HepG2 (cell line): ENCODE data around the gene RASL12. TPM values are rescaled to one million over a fixed set of nuclear protein-coding genes. Genes with fewer than 3 reads are reported as not detected.

Source experiments
- ATAC-seq: fragments of 200-7000 bp; cut with Tn5 transposase; 3 replicates; pipeline ENCODE4 v1.9.1; 2020; ENCODE audit warnings: mild to moderate bottlenecking, moderate library complexity
- BruUV-seq: library from RNA; stranded (reverse); fragments of 400-500 nt; replicated peaks from 2 replicates; lab custom pipeline; 2021; lab: Mats Ljungman, UMichigan
- CTCF ChIA-PET: fragments of 300-600 bp; formaldehyde crosslinking; extraction: SDS; loops from one replicate; lab custom pipeline; 2021; ENCODE audit warnings: low total read pairs, inconsistent platforms, low intra/inter-chr PET ratio; lab: Yijun Ruan, JAX
- POLR2A ChIA-PET: fragments of 350-600 bp; sonication (Branson Sonifier 250); formaldehyde crosslinking; loops from one replicate; lab custom pipeline; 2020; ENCODE audit warnings: antibody characterized with exemption, inconsistent platforms; lab: Yijun Ruan, JAX
- DNase-seq: peaks from one replicate; pipeline ENCODE4 v3.0.0-alpha.2; 2015; ENCODE audit warnings: low spot score
- FAIRE-seq: peaks from 3 replicates; lab custom pipeline; 2011; peaks lifted over from hg19 to GRCh38; lab: Jason Lieb, UNC
- H2AFZ ChIP-seq: one replicate; pipeline ENCODE4 v1.6.1; 2011; ENCODE audit warnings: low read length, inconsistent platforms
- H3K27ac ChIP-seq: fragments of 300-600 bp; 3 replicates; pipeline ENCODE4 v1.8.0; 2011; ENCODE audit warnings: mixed run types, mild to moderate bottlenecking, mixed read lengths, low read length, inconsistent platforms; ENCODE audit not compliant: insufficient read depth; ENCODE audit errors: extremely low read length
- H3K27me3 ChIP-seq, 2 experiments: fragments of 200-600 bp in 1 of 2; 2 replicates in 1 of 2; 3 replicates in 1 of 2; pipeline versions ENCODE4 v1.6.0 to v1.8.0; 2011; ENCODE audit warnings: low read length in 2 of 2, mild to moderate bottlenecking in 2 of 2, moderate library complexity in 2 of 2, inconsistent platforms in 1 of 2; ENCODE audit not compliant: insufficient read depth in 2 of 2, control insufficient read depth in 1 of 2
- H3K36me3 ChIP-seq, 2 experiments: fragments of 200-600 bp in 1 of 2; replicated peaks in 1 of 2; 2 replicates in 1 of 2; 3 replicates in 1 of 2; pipeline versions ENCODE4 v1.5.1 to v1.8.0; 2011; ENCODE audit warnings: low read length in 2 of 2, inconsistent platforms in 1 of 2; ENCODE audit not compliant: insufficient read depth in 2 of 2, control insufficient read depth in 1 of 2
- H3K4me1 ChIP-seq: 2 replicates; pipeline ENCODE4 v1.5.1; 2012; ENCODE audit warnings: low read length, inconsistent platforms; ENCODE audit not compliant: insufficient read depth
- H3K4me2 ChIP-seq: 2 replicates; pipeline ENCODE4 v1.6.0; 2011; ENCODE audit warnings: low read depth, low read length, inconsistent platforms
- H3K4me3 ChIP-seq, 3 experiments: fragments of 200-600 bp in 1 of 3; sonication (generic), shearing (Covaris generic) in 1 of 3; replicated peaks in 1 of 3; 2 replicates each; pipeline ENCODE4 v1.5.1; 2011 to 2016; ENCODE audit warnings: low read length in 3 of 3, inconsistent platforms in 2 of 3, low read depth in 2 of 3, mild to moderate bottlenecking in 2 of 3, control low read depth in 1 of 3, mixed read lengths in 1 of 3; ENCODE audit not compliant: insufficient read depth in 1 of 3
- H3K79me2 ChIP-seq: one replicate; pipeline ENCODE4 v1.6.1; 2011; ENCODE audit warnings: low read length, inconsistent platforms; ENCODE audit not compliant: insufficient read depth
- H3K9ac ChIP-seq: 2 replicates; pipeline ENCODE4 v1.6.0; 2011; ENCODE audit warnings: mild to moderate bottlenecking, low read depth, low read length, inconsistent platforms; ENCODE audit not compliant: insufficient read depth
- H3K9me3 ChIP-seq: 2 replicates; pipeline ENCODE4 v1.5.1; 2012; ENCODE audit warnings: mild to moderate bottlenecking, low read length
- H4K20me1 ChIP-seq: 2 replicates; pipeline ENCODE4 v1.6.0; 2011; ENCODE audit warnings: inconsistent platforms, mild to moderate bottlenecking, low read length, moderate library complexity; ENCODE audit not compliant: insufficient read depth
- EP300 ChIP-seq, 3 experiments: sonication (generic) in 1 of 3; formaldehyde crosslinking in 1 of 3; IDR thresholded peaks; 2 replicates each; pipeline versions ENCODE4 v1.5.1 to v1.6.1; 2011 to 2020; ENCODE audit warnings: low read depth in 2 of 3, low read length in 2 of 3, borderline replicate concordance in 1 of 3, improper control_type of control experiment in 1 of 3, mild to moderate bottlenecking in 1 of 3, missing genetic modification reagents in 1 of 3, moderate library complexity in 1 of 3
- NONO ChIP-seq, 2 experiments: fragments of 450-650 bp in 1 of 2; sonication (generic) in 1 of 2; formaldehyde crosslinking in 1 of 2; IDR thresholded peaks in 1 of 2; conservative IDR thresholded peaks in 1 of 2; 2 replicates each; pipeline versions ENCODE4 v1.6.1 to v1.8.0; 2017 to 2022; ENCODE audit warnings: mild to moderate bottlenecking in 1 of 2, missing genetic modification reagents in 1 of 2, moderate library complexity in 1 of 2
- STAT6 ChIP-seq: sonication (generic); formaldehyde crosslinking; IDR thresholded peaks from 2 replicates; pipeline ENCODE4 v1.4.0; 2020; ENCODE audit warnings: missing genetic modification reagents, mild to moderate bottlenecking, borderline replicate concordance
- ZBTB21 ChIP-seq: sonication (generic); formaldehyde crosslinking; IDR thresholded peaks from 2 replicates; pipeline ENCODE4 v1.4.0; 2020; ENCODE audit warnings: missing genetic modification reagents
- ZNF782 ChIP-seq: sonication (generic); formaldehyde crosslinking; IDR thresholded peaks from 2 replicates; pipeline ENCODE4 v1.4.0; 2020; ENCODE audit warnings: missing genetic modification reagents, mild to moderate bottlenecking, borderline replicate concordance
- ZSCAN21 ChIP-seq: sonication (generic); formaldehyde crosslinking; IDR thresholded peaks from 2 replicates; pipeline ENCODE4 v1.8.0; 2022; ENCODE audit warnings: mild to moderate bottlenecking, missing genetic modification reagents, moderate library complexity, borderline replicate concordance
- ZSCAN25 ChIP-seq: sonication (generic); formaldehyde crosslinking; IDR thresholded peaks from 2 replicates; pipeline ENCODE4 v1.8.0; 2022; ENCODE audit warnings: mild to moderate bottlenecking, missing genetic modification reagents
- WGBS: methylation state at CpG from one replicate; pipeline ENCODE4 v1.1.6; 2017; ENCODE audit warnings: low lambda C conversion rate; 5-methylcytosine and 5-hydroxymethylcytosine counted together
- in situ Hi-C: cut with HindIII; loops from 2 replicates; pipeline ENCODE4 v1.10.0; 2017; ENCODE audit warnings: low pct_unique_long_range_greater_than_20kb; ENCODE audit not compliant: extremely low pct_ligation_motif_present
- intact Hi-C: fragments of 100-400 bp; cut with micrococcal nuclease; formaldehyde crosslinking; loops from one replicate; pipeline ENCODE4 v1.10.0; 2022; ENCODE audit not compliant: unreplicated experiment
- polyA plus RNA-seq, 8 experiments: library from polyadenylated mRNA; depleted of rRNA in 3 of 8; stranded (reverse) in 7 of 8; unstranded in 1 of 8; fragments of >200 nt; fragmentation: Illumina TruSeq in 4 of 8; extraction: Trizol in 4 of 8; gene quantifications; 2 replicates each; pipeline versions ENCODE4 v1.2.1 to v1.2.3, GENCODE V29; 2011 to 2016; ENCODE audit warnings: low read depth in 4 of 8, missing spikeins in 1 of 8, mixed read lengths in 1 of 8; ENCODE audit not compliant: insufficient read depth in 1 of 8
- total RNA-seq, 5 experiments: library from RNA; depleted of rRNA; stranded (reverse); fragments of >200 nt; fragmentation: Illumina TruSeq; extraction: Trizol; gene quantifications; 2 replicates each; pipeline ENCODE4 v1.2.3, GENCODE V29; 2016; ENCODE audit warnings: low read depth in 1 of 5
- TF ChIP-seq, protein P1 (sequence below): sonication (generic); formaldehyde crosslinking; IDR thresholded peaks from 2 replicates; pipeline ENCODE4 v1.9.0; 2021; ENCODE audit warnings: missing genetic modification reagents, borderline replicate concordance
- TF ChIP-seq, protein P2 (sequence below): sonication (generic); formaldehyde crosslinking; IDR thresholded peaks from 2 replicates; pipeline ENCODE4 v1.8.0; 2022; ENCODE audit warnings: mild to moderate bottlenecking, missing genetic modification reagents, borderline replicate concordance
- TF ChIP-seq, protein P3 (sequence below): sonication (generic); formaldehyde crosslinking; IDR thresholded peaks from 2 replicates; pipeline ENCODE4 v1.4.0; 2020; ENCODE audit warnings: mild to moderate bottlenecking, missing genetic modification reagents

RASL12 gene
- total and polyA plus RNA-seq, 2 of the 13 experiments (the other 11 are each of a cell fraction or from before 2014, with no cell fraction given), result 0.16 to 0.55 TPM

GRCh38 chr15:65115086-65115485 lies 47.3 kb upstream of the RASL12 start, which contains the start of gene UBAP1L (continued):
- TF ChIP-seq, protein P1, sequence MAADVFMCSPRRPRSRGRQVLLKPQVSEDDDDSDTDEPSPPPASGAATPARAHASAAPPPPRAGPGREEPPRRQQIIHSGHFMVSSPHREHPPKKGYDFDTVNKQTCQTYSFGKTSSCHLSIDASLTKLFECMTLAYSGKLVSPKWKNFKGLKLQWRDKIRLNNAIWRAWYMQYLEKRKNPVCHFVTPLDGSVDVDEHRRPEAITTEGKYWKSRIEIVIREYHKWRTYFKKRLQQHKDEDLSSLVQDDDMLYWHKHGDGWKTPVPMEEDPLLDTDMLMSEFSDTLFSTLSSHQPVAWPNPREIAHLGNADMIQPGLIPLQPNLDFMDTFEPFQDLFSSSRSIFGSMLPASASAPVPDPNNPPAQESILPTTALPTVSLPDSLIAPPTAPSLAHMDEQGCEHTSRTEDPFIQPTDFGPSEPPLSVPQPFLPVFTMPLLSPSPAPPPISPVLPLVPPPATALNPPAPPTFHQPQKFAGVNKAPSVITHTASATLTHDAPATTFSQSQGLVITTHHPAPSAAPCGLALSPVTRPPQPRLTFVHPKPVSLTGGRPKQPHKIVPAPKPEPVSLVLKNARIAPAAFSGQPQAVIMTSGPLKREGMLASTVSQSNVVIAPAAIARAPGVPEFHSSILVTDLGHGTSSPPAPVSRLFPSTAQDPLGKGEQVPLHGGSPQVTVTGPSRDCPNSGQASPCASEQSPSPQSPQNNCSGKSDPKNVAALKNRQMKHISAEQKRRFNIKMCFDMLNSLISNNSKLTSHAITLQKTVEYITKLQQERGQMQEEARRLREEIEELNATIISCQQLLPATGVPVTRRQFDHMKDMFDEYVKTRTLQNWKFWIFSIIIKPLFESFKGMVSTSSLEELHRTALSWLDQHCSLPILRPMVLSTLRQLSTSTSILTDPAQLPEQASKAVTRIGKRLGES, result no peak
- TF ChIP-seq ZNF782 (CRISPR knock-in tag), result no peak

GRCh38 chr15:65110676-65111292 lies 43.0 kb upstream of the RASL12 start:
- in situ Hi-C loops (no loop called here), intact Hi-C loops (no loop called here)
- Histone ChIP-seq H3K4me2 (no peak overlapping the region), H3K36me3 (peaks cover 4 to 12% of the 10 kb centered on the region in 2 experiments; a peak in 2 of 5 replicates), H2AFZ (no peak overlapping the region), H3K4me3 (no peak overlapping the region), H3K27me3 (no peaks in the 10 kb centered on the region; a peak in 1 of 5 replicates), H3K79me2 (no peaks in the 10 kb centered on the region)
- no peak for ATAC-seq
- TF ChIP-seq ZSCAN25, result no peak
- no peak for TF ChIP-seq STAT6 (CRISPR knock-in tag)
- TF ChIP-seq, protein P2, sequence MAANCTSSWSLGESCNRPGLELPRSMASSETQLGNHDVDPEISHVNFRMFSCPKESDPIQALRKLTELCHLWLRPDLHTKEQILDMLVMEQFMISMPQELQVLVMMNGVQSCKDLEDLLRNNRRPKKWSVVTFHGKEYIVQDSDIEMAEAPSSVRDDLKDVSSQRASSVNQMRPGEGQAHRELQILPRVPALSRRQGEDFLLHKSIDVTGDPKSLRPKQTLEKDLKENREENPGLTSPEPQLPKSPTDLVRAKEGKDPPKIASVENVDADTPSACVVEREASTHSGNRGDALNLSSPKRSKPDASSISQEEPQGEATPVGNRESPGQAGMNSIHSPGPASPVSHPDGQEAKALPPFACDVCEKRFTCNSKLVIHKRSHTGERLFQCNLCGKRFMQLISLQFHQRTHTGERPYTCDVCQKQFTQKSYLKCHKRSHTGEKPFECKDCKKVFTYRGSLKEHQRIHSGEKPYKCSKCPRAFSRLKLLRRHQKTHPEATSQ (CRISPR knock-in tag), result no peak
- TF ChIP-seq NONO (IDR thresholded peaks at IDR 0.05), result no peak
- TF ChIP-seq NONO (CRISPR knock-in tag; conservative IDR thresholded peaks at IDR 0.05), result no peak
- TF ChIP-seq EP300 (IDR thresholded peaks at IDR 0.05; ENCODE audit: low read depth in 2 of 2, low read length in 2 of 2), result no peak
- no peak for TF ChIP-seq EP300 (CRISPR knock-in tag; IDR thresholded peaks at IDR 0.05; ENCODE audit: borderline replicate concordance)
- TF ChIP-seq, protein P3, sequence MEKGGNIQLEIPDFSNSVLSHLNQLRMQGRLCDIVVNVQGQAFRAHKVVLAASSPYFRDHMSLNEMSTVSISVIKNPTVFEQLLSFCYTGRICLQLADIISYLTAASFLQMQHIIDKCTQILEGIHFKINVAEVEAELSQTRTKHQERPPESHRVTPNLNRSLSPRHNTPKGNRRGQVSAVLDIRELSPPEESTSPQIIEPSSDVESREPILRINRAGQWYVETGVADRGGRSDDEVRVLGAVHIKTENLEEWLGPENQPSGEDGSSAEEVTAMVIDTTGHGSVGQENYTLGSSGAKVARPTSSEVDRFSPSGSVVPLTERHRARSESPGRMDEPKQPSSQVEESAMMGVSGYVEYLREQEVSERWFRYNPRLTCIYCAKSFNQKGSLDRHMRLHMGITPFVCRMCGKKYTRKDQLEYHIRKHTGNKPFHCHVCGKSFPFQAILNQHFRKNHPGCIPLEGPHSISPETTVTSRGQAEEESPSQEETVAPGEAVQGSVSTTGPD (CRISPR knock-in tag), result no peak
- TF ChIP-seq ZSCAN21 (CRISPR knock-in tag), result no peak
- TF ChIP-seq ZBTB21 (CRISPR knock-in tag), result no peak
- TF ChIP-seq, all 625 proteins: peak for 0
- BruUV-seq, result no TSS peak
- no peaks in the 10 kb centered on the region for H3K4me1 ChIP-seq
- H3K9ac ChIP-seq, result no peak overlapping the region
- 83% methylated on average over 3 of the region's 3 CpGs for WGBS
- DNase-seq, result no peak
- no peaks in the 10 kb centered on the region for H3K9me3 ChIP-seq
- FAIRE-seq, result no peak
- ChIA-PET CTCF (no interaction called here), POLR2A (no interaction called here)
- H4K20me1 ChIP-seq, result no peaks in the 10 kb centered on the region
- no peak overlapping the region for H3K27ac ChIP-seq
